HUDEP-2 (cell line): ENCODE results near the gene SPATS2L.

Source experiments
- DNase-seq, 76 experiments: peaks; one replicate each; lab custom pipeline; 2025; ENCODE audit not compliant: unreplicated experiment in 76 of 76; lab: John Stamatoyannopoulos, UW

The SPATS2L gene

DNA sequence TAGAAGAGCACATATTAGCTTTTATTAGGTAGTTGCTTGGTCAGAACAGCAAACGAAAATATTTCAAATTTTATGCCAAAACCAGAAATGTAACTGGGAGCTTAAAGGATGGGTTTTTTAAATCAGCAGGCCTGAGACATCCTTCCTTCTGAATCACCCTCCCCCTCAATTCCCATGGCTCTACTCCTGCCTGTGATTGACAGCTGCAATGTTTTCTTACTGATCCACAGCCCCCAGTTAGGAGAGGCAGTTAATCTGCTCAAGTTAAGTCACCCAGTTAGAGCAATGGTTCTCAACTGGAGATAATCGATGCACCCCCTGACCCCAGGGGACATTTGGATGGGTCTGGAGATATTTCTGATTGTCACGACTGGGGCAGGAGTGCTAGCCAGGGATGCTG, 178.4 kb downstream of the SPATS2L start:
- no peak for DNase-seq

DNA sequence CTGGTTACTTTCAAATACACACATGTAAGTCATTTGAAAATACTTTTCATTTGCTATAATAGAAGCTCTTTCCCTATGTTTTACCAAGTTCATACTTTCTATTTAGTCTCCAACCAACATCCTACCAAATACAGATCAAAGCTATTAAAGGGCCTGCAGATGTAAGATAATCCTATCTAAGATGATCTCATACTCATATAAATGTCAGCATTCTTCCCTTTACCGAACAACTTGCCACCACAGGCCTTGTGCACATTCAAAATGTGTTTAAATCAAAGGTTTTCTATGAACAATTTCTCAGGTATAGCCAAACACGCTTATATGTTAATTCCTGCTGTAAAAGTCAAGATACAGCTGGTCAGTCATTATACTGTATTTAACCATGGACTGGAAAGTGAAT, 180.0 kb downstream of the SPATS2L start:
- DNase-seq, result no peak

DNA sequence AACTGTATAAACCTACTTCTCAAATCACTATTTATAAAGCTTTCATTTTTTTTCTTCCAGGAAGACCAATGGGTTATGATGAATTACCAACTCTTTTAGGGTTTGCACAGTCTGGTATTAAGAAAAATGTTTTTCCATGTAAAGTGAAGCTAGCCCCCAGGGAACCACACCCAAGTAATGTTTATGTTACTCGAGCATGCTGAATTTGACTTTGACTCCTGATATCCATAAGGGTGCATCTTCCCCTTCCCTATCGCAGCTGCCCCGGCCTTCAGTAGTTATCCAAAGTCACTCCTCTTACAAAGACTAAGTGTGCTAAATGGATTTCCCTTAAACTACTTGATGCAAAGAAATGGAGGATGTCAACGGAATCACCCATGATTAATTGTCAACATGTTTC, 181.7 kb downstream of the SPATS2L start:
- no peak for DNase-seq

DNA sequence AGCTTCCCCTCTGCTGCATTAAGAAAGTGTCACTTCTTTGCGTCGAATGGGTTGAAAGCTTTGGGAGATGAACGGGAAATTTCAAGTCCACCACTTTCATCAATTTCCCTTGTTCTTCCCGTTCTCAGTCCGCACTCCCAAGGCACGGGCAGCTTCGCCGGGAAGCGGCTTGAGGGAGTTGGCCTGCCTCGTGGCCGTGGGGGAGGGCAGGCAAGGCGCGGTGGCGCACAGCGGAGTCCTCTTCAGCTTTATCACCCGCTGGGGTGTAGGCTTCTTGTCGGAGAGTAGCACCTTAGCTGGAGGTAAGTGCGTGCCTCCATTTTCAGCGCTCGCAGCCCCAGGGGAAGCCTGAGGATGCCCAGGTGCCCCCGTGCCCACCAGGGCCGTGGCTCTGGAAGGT, 183.5 kb downstream of the SPATS2L start:
- no peak for DNase-seq

DNA sequence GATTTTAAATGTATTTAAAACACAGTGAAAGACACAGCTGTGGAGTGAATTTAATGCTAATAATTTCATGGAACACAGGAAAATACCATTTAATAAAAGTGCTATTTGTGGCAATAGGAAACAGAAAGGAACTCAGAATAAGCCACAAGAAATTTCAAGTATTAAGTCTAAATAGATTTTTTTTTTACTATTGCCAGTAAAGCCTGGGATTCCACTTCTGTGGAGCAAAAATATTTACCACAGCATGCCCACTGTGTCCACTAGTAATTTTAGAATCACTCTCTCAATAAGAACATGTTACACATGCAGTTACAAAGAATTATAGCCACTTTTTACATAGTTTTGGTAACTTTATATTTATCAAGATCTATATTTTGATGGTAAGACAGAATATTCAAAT, 186.2 kb downstream of the SPATS2L start:
- DNase-seq, result no peak

DNA sequence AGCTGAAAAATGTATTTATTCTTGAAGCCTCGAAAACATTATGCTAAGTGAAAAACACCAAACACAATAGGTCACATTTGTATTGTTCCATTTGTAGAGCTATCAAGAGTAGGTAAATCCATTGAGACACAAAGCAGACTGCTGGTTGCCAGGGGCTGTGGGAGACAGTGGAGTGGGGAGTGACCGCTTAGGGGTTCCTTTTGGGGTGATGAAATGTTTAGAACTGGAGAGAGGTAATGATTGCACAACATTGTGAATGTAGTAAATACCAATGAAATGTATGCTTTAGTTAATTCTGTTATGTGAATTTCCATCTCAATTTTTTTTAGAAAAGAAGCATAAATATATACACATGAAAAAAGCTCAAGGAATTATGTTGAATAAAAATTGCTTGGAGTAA, 187.6 kb downstream of the SPATS2L start:
- no peak for DNase-seq

DNA sequence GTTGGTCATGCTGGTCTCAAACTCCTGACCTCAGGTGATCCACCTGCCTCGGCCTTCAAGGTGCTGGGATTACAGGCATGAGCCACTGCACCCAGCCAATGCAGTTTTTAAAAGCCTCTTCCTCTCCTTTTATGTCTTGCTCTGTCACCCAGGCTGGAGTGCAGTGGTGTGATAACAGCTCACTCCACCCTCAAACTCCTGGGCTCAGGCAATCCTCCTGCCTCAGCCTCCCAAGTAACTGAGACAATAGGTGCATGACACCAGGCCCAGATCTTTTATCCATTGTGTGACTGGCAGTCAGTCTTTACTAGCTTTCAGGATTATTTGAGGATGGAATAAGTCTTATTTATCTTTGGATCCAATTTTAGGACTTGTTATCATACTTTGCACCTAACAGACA, 190.2 kb downstream of the SPATS2L start:
- DNase-seq, result peak in 3 of 76 experiments; percentile 3 to 11 (median 9)

DNA sequence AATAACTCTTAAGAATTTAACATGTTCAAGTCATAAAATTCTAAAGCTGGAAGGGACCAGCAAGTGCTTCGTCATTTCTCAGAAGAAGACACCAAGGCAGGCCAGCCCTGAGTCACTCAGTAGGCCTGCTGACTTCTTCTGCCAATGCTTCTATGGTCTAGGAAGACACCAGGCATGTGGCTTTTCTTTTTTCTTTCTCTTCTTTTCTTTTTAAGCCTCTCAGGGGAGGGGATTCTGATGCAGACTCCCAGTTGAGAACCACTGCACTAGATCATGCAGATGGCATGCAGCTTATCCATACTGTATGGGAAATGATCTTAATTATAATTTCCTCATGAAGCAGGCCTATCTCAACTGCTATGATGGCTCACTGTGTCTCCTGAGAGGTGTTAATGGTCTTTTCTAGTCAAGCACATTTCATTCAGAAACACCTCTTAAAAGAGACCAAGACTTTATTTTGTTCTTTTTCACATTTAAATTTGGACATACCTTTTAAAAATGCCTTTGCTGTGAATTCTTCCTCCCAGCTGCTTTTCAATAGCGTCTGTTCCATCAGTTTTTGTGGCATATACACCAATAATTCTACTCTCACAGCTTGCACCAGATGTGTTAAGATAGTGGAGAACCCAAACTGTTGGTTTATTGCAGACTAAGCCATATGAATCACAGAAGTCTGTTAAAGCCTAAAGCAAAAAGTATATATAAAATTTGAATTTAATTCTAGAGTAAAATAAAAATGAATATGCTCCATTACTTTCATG, 192.1 kb downstream of the SPATS2L start:
- DNase-seq, result no peak

DNA sequence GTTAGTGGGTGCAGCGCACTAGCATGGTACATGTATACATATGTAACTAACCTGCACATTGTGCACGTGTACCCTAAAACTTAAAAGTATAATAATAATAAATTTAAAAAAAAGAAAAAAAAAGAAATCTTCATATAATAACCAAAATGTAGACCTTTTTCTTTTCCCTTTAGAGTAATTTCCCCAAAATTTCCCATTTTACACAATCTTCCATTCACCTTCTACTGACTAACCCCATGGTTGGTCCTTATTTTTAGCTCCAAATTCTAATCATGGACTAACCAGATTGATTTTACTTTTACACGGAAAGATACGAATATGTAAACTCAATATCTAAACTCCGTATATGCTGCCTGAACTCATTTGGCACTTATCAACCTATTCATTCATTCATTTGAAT, 195.7 kb downstream of the SPATS2L start:
- no peak for DNase-seq

DNA sequence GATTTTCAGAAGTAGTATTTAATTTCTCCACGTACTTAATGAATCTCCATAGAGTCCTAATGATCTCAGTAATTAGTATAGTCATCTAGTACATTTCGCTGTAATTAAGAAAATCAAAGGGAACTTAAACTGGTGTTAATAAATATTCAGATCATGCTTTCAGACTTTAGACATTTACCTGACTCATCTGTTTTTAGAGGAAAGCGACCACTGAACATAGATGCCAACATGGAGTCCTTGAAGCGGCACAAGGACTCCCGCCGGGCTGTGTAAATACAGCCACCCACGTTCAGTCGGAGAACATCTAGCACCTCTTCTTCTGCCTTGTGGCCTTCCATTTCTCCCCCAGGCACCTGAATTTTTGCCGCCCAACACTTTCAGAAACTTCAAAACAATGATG, 200.2 kb downstream of the SPATS2L start:
- no peak for DNase-seq

DNA sequence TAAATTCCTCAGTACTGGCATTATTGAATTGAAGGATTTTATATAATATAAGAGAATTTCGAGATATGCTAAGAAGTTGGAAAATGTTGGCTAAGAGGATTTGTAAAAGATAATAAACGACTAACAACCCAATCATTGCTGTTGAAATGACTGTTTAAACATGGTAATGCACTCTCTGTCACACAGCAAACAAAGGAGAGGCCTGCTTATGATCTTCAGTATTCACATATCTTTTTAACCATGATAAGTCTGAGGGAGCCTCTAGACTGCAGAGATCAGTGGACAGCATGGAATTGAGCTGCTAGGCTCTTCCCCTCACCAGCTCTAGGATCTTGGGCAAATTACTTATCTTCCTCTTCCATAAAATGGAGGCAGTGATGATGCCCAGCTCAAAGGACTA, 200.7 kb downstream of the SPATS2L start:
- no peak for DNase-seq

DNA sequence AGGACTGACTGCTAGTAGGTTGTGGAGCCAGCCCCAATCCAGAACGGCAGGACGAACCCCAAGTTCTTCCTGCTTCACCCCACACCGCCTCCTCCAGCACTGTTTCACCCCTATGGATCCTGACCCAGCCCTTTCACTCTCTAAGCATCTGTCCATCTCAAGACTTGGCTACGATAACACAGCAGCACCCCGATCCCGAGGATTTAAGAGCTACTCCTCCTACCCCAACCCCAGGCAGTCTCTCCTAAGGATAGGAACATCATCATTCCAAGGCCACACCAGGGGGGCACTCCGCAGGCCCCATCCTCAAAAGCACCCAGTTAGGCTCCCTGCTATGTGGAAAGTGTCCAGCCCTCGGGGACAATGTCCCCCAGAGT, 202.7 kb downstream of the SPATS2L start:
- peak in 3 of 76 experiments; percentile 5 to 12 (median 8) for DNase-seq

DNA sequence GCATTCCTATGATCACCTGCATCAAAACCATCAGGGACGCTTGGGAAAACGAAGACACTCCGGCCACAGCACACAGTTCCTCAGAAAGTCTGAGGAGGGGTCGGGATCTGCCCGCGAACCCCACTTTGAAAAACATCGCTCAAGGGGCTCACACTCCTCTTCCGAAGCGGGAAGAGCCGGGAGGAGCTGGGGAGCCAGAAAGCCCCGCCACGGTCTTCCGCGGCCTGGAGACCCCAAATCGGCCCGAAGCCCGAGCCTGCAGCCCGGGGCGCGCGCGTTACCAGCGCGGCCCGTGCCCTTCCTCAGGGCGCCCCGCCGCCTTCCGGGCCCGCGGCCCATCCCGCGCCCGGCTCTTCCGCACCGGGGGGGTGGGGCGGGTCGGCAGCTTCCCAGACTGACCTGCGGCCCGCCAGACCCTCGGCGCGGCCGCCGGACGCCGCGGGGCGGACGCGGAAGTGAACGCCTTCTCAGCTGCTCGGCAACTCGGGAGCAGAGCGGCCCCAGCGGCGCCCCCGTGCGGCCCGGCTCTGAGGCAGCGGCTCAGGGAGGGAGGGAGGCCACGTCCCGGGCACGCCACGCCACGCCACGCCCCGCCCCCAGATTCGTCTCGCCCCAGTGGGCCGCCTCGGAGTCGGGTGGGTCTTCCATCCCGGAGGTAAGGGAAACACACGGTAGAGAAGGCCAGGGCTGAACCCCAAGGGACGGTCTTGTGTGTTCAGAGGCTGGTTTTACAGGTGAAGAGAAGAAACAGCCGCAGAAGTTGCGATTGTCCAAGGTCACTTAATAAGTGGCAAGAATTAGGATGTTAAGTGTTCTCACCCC, 203.3 kb downstream of the SPATS2L start, which contains the start of gene KCTD18:
TSS of gene KCTD18 (minus strand) at position 457 of the 822 bp plus-strand sequence. CDS start 3,052 bp downstream, outside the sequence.
- peak in 75 of 76 experiments; percentile 22 to 91 (median 78) for DNase-seq

DNA sequence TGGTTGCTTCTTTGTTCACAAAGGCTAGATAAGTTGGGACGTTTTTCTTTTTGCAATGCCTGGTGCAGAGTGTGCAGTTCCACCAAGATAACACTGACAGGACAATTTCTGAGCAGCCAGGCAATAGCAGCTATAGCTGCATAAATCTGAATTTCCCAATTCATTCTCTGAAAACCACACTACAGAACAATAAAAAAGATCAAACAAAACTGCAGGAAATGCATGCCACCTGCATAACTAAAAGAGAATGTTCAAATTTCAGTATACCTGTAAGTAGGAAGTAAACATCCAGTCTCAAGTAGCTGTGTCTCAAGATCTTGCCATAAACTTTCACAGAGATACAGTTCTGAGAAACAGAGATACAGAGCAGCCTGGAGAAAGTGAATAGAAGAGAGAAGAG, 208.7 kb downstream of the SPATS2L start:
- DNase-seq, result no peak

DNA sequence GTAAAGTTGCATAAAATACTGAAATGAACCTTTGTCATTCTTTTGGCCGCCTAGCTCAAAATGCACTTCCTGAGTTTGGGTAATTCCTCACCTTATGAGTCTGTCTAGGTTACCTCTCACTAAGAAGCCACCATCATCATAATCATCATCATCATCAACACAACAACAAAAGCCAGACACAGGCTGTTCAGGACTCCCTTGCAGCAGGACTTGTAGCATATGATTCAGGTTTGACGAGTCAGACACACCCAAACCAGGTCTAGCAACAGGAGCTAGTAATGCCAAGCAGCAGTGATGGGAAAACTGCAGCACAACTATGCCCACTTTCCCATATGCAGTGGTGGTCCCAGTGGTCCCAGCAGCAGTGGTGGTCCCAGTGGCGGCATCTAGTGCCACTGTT, 216.7 kb downstream of the SPATS2L start:
- no peak for DNase-seq

DNA sequence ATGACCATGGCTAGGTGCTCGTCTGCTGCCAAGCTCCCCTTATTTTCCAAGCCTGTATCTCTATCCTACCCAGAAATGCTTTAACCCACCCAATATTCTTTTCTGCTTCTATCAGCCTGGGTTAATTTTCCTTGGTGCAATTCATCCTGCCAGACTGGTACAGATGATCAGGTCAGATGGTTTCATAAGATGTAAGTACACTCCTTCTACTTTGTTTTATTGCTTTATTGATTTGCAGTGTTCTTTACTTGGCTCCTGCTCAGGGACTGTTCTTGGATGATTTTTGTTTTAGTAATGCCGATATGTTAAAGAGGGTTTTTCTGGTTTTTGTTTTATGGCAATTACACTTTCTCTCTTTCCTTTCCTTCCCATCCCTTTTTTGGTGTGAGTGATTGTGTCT, 217.1 kb downstream of the SPATS2L start:
- no peak for DNase-seq

DNA sequence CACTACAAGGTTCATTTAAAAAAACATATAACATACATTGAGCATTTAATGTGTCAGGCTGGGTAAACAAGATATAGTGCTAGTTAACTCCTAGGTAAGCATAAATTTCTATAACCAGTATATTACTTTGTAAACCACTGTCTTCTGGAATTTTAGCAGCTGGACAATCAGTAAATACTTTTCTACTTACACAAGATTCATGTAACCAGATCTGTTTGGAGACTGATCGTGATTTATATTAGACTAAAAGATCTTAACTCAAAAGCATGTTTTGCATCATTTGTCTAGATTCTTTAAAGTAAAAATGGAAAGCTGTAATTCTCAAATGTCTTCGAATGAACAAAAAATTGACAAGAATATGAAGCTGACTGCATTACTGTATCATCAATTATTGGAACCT, 218.6 kb downstream of the SPATS2L start:
- DNase-seq, result no peak

DNA sequence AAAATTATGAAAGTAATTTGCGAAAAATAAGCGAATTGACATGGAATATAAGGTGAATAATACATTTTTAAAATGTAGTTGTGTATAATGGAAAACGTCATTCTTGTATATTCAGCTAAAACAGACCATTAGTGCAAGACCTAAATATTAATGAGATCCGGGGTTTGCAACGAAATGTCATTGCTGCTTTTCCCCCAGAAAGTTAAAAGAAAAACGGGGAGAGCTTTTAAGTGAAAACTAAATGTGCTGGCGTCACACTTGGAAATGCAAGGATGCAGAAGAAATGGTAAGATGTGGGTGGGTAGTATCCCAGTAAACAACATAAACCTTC, 219.0 kb downstream of the SPATS2L start:
- DNase-seq, result no peak

DNA sequence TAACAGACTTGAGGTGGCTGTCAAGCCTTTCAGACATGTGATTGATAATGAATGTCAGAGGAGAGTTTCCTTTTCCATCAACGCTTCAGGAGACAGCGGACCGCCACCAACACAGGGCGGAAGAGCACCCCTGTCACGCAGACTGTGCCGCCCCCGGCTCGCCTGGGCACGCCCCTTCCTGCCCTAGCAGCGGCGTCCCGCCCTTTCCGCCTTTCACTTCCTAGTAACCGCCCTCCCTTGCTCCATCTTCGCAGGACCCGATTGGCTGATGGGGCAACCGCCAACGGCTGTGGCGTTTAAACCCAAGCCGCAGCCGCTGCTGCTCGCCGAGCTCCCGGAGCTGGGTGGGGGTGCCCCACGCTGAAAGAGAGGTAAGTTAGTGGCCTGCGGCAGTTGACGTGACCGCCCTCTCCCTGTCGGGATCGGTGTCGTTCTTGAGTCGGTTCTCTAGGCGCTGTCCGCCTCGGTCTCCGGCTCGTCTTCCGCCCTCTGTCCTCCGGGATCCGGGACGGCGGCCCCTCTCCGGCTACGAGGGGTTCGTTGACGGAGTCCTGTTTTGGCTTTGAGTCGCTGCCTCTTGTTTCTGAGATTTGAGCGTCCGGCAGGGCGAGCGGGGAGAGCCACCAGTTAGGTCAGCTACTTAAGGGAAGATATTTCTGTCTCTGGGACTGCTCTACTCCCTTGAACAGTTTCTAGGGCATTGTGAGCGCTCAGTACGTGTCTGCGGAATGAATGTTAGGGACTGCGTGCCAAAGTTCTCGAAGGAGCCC, 219.6 kb downstream of the SPATS2L start, which contains the start of gene SGO2:
TSS of gene SGO2 (plus strand) at position 326 of the 770 bp plus-strand sequence. CDS start 6,769 bp downstream, outside the sequence.
- peak; percentile 15 to 96 (median 92) for DNase-seq

DNA sequence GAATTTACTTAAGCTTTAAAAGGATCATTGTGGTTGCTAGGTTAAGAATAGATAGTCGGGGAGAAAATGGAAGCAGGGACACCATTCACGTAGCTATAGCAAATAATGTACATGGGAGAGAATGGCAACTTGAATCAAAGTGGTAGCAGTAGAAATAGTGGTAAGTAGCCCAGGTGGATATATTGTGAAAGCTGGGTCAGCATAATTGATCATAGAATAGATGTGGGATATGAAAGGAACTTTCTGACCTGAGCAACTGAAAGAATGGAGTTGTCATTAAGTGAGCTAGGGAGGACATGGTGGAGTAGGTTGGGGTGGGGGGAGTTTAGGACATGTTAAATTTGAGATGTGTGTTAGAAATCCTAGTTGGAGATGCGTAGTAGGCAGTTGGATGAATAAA, 221.7 kb downstream of the SPATS2L start:
- DNase-seq, result no peak
